GM18505 (cell line): ENCODE results near the gene CCDC194.

Experiments
- ATAC-seq: cut with Tn5 transposase; IDR thresholded peaks from one replicate; pipeline ENCODE4 v1.9.1; 2021; ENCODE audit not compliant: unreplicated experiment
- POLR2A ChIP-seq: IDR thresholded peaks from 4 replicates; pipeline ENCODE4 v1.6.1; 2011; ENCODE audit warnings: borderline replicate concordance; ENCODE audit not compliant: insufficient read depth, insufficient read length; ENCODE audit errors: extremely low read depth

The CCDC194 gene

DNA sequence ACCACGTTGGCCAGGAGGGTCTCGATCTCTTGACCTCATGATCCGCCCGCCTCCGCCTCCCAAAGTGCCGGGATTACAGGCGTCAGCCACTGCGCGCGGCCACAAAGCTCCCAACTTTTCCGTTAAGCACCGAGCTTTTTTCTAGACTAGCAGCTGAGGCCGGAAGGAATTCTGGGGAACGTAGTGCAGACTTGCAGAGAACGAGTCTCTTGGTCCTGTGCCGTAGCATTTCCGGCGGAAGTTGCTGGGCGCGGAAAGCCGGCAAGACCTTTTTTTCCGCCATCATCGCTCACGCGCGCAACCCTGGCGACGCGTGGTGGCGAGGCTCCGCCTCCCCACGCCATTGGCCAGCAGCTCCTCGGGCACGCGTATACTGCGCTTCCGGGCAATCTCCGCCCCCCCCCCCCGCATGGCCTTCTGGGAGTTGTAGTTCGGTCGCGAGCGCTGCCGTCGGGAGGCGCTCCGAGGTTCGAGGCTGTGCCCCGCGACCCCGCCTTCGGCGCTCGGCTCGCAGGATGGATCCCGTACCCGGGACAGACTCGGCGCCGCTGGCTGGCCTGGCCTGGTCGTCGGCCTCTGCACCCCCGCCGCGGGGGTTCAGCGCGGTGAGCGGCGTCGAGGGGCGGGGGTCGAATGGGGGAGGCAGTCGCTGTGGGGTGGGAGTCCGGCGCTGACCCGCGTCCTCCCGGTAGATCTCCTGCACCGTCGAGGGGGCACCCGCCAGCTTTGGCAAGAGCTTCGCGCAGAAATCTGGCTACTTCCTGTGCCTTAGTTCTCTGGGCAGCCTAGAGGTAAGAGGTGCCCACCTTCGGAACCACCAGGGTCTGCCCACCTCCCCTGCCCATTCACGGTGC lies 25.9 kb upstream of the CCDC194 start, which contains the start of gene MVB12A:
Gene MVB12A, plus strand, starts transcription at position 427 of the 854 bp plus-strand sequence. Its CDS starts 89 bp downstream, at position 516.
- peak; percentile 91 for ATAC-seq

DNA sequence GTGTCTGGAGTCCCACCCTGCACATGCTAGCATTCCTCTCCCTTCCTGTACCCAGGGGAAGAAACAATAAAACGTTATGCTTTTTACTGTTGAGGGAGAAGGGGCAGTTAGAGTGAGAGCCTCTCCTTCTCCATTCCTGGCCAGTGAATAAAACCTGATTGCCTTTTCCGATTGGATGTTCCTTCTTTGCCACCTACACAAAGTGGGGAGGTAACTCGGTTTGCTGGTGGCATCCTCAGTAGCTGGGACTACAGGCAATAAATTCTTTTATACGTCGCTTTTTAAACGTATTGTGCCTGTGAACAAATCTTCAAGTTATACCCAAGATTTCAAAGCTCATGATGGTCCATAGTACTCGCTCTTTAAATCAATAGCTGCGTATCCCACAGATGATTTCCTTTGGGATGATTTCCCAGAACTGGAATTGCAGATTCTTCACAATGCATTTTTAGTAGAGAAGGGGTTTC lies 25.2 kb upstream of the CCDC194 start:
- no peak for TF ChIP-seq POLR2A
- no peak for ATAC-seq

More for the DNA sequence above, 25.9 kb upstream of the CCDC194 start, which contains the start of gene MVB12A:
- TF ChIP-seq POLR2A: peak; percentile 38

DNA sequence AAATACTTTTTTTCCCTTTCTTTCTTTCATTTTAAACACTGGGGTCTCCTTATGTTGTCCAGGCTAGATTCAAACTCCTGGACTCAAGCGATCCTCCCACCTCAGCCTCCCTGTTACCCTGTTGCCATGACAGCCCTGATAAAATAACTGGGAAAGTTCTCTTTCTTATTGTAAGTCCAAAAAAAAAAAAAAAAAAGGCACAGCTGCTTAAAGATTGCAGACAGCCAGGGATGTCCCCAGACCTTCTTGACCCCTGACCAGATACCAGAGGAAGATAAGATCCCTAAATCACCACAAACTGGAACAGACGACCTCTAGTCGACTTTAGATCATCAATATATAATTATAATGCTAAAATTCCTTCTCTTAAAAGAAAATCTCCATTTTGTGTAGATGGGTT lies 24.7 kb upstream of the CCDC194 start:
- no peak for ATAC-seq
- TF ChIP-seq POLR2A: no peak

- no peak for TF ChIP-seq POLR2A
- no peak for ATAC-seq
These were observed 21.1 kb upstream of the CCDC194 start for GRCh38 chr19:17415121-17415520.

DNA sequence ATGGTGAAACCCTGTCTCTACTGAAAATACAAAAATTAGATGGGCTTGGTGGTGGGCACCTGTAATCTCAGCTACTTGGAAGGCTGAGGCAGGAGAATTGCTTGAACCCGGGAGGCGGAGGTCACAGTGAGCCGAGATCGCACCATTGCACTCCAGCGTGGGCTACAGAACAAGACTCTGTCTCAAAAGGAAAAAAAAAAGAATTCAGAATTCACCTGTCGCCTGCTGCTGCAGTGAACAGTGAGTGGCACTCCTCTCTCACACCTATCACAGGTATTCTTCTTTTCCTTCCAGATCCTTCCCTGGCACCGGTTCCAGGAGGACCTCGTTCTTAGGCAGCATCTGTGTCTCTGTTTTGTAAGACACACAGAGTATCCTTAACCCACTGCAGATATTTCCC lies 20.1 kb upstream of the CCDC194 start:
- ATAC-seq: no peak
- TF ChIP-seq POLR2A: no peak

DNA sequence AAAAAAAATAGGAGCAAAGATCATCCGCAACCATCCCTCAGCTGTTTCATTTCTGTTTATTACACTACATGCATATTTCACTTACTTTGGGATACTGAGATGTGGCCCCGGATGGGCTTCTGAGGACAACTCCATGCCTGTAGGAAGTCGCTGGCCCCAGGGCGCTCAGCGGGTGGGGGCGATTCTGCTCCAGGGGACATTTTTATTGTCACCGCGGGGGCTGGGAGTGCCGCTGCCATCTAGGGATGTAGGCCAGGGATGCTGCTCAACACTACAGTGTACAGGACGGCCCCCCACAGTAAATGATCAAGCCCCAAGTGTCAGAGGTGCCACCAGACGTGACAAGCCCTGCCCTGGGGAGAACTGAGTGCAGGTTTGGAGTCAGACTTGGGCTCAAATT lies 17.8 kb upstream of the CCDC194 start:
- ATAC-seq: no peak
- no peak for TF ChIP-seq POLR2A

GRCh38 chr19:17409990-17410389 lies 16.0 kb upstream of the CCDC194 start:
- ATAC-seq: no peak
- TF ChIP-seq POLR2A: no peak

- ATAC-seq: no peak
- TF ChIP-seq POLR2A: no peak
These were observed 12.8 kb upstream of the CCDC194 start for GRCh38 chr19:17406887-17407196.

DNA sequence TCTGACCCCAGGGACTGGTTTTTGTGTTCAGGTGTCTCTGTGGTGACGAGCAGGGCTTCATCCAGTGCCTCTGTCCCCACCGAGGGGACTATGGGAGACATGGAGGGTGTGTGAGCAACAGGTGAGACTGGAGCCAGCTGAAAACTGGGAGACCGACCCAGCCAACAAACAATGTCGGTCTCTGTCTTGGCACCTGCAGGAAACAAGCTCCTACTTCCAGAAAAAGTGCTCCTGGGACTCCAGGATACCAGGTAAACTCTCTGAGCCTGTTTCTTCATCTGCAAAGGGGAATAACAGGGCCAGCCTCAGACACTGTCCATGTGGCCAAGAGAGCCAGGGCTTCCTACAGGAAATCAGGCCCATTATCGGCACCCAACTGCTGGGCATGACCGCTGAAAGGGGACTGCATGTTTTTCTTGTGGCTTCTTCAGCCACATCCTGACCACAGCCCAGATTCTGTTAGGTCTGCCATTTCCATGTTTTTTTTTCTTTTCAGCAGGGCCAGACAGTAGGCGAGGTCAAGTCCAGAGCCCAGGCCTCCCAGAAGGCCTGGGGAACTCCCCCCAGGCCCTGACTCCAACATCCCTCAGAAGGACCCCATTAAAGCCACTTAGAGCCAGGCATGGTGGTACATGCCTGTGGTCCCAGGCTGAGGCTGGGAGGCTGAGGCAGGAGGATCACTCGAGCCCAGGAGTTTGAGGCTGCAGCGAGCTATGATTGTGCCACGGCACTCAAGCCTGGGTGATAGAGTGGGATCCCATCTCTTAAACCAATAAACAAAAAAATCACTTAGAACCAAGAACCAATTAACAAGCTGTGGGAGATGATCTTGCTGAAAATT lies 12.3 kb upstream of the CCDC194 start:
- peak; percentile 40 for TF ChIP-seq POLR2A
- peak; percentile 7 for ATAC-seq

DNA sequence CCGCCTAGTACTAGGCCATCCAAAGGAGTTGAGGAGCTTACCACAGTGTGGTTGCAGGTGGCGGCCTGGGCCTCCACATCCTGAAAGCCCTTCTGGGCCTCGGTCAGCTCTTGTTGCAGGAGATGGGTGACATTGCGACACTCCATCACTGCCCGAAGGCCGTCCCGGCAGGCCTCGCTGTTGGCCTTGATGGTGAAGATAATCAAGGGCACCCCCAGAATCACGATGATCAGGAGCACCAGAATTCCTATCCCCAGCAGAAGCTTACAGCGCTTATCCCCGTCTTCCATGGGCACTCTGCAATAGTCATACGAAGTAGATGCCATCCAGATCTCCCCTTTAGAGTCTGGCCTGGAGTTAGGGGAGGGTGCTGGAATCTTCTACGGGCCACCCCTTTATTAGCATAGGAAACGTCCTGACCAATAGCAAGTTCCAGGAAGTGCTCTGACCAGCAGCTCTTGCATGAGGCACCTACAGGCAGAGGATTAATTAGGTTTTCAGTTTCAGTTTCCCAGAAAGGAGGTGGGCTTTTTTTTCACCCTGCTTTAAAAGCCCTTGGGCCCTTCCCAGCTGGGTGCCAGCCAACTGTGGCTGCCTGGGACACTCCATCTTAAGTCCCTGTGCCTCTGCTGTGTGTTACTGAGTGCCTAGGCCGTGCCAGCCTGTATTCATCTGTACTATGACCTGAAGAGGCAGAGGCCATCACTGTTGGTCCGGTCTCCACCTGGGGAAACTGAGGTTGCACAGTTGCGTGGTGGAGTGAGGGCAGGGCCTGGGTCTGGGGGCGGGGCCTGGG lies 11.5 kb upstream of the CCDC194 start, which contains the start of gene BST2:
Gene BST2, minus strand, starts transcription at position 381 of the 796 bp plus-strand sequence. Its CDS starts 55 bp downstream, at position 326.
- peak; percentile 78 for TF ChIP-seq POLR2A
- ATAC-seq: peak; percentile 52

DNA sequence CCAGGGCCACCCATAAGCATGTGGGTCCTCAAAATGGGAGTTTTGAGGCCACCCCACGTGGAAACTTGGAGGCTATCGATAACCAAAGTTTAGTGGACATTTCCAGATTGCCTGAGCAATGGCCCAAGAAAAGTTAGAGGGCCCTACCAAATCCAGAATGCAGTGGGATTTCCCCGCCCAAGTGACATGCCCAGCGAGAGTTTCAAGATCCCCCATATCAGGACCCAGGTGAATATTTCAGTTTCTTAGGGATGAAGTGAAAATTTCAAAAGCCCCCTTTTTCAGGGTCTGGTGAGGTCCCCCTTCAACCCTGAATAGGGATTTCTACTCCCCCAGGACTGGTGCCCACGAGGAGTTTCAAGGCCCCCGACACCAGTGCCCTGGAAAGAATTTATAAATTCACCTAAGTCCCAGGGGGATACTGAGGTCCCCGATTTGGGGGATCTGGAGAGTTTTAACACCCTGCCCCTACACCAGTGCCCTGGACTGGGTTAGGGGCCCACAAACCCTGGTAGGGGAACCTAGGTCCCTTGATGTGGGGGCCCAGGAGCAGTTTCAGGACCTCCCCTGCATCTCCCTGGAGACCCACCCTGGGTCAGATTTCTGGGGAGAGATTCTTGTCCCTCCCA lies 10.7 kb upstream of the CCDC194 start:
- peak; percentile 6 for ATAC-seq
- no peak for TF ChIP-seq POLR2A

- no peak for ATAC-seq
- TF ChIP-seq POLR2A: no peak
These were observed 10.0 kb upstream of the CCDC194 start for GRCh38 chr19:17404015-17404414.
